ENCODE data around the gene NUDT9.
"Not testable (repeated sequence)": the region's sequence is repeated elsewhere in the genome, so short reads cannot be mapped to it uniquely, and the experiment has no call there.

The NUDT9 gene

DNA sequence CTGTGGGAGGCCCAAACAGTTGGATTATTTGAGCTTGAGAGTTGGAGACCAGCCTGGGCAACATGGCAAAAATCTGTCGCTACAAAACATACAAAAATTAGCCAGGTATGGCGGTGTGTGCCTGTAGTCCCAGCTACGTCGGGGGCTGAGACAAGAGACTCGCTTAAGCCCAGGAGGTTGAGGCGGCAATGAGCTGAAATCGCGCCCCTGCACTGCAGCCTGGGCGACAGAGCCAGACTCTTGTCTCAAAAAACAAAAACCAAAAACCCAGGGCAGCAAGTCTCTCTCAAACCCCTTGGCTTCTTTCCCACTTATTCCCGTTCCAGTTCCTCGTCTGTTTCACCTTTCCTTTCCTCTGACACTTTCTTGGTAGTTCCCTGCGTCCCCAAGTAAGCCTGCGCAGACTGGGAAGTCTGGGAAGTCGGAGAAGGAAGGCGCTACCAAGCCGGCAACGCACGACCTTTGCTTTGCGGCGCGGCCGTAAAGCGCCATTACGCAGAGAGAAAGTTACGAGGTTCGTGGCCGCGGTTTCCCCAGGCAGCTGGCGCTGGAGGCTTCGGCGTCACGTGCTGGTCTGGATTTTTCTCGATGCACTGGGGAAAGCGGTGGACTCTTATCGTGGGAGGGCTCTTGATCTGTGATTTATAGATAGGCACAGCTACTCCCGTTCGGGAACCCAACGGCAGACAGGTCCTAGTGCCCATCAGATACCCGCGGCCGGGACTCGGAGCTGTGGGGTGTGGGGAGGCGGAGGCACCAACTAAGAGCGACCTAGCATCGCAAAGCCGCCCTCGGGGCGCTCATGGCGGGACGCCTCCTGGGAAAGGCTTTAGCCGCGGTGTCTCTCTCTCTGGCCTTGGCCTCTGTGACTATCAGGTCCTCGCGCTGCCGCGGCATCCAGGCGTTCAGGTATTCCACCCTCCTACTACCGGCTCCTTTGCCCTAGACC lies at the start of gene NUDT9:
Gene NUDT9 (plus strand): TSS at position 470 of the 949 bp plus-strand sequence. CDS start 333 bp downstream, at position 803.
- peak; percentile 91 to 92 for DNase-seq (ENCODE audit: low read depth in 2 of 2)

DNA sequence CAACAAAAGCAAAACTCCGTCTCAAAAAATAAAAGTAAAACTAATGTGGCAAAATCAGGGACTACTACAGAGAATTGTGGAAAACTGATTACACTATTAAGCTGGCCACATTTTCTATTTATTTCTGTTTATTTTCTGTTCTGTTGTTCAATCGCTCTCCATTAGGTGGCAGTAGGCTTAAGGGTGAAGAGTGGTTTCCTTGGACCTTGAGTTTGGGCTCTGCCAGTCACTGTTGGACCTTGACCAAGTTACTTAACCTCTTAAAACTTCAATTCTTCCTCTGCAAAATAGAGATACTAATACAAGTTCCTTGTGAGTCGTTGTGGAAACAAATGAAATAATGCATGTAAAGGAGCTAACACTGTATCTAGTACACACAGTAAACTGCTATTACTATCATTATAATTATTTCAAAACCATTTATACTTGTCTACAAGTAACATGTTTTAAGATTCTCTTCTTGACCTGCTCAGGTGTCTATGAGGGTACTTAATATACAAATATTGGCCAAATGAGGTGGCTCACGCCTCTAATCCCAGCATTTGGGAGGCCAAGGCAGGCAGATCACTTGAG lies 46.6 kb upstream of the NUDT9 start:
- peak; percentile 51 to 56 for DNase-seq (ENCODE audit: low read depth in 2 of 2)

DNA sequence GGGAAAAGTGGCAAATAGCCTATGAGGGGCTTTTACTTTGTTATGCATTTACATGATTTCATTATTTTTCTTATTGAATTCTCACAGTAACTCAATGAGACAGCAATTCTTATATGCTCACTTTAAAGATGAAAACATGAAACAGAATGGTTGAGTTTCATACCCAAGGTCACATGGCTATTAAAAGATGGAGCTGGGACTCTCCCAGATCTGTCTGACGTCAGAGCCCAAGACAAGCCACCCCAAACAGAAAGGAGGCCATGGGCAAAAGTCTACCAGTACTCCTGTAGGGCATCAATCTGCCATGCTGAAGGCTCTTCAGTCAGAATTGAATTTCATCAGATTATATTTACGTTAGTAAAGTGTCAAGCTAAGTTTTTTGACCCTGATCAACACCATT lies 44.6 kb upstream of the NUDT9 start:
- no peak for DNase-seq (ENCODE audit: low read depth in 2 of 2)

DNA sequence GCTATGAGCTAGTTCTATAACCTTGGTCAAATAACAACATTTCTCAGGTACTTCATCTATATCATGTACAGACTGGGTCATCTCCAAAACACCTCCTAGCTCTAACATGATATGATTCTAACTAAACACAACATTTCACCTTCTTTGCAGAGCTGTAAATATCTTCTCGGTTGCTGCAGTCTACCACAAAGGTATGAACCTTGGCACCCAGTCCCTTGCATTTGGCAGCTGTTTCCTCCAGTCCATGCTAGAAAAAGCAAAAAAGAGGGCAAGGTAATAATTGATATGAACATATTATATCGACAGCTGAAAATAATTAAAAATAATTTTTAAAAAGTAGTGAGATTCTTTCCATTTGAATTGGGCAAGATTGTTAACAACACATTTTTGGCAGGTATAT lies 40.3 kb upstream of the NUDT9 start:
- DNase-seq (ENCODE audit: low read depth in 2 of 2): no peak

DNA sequence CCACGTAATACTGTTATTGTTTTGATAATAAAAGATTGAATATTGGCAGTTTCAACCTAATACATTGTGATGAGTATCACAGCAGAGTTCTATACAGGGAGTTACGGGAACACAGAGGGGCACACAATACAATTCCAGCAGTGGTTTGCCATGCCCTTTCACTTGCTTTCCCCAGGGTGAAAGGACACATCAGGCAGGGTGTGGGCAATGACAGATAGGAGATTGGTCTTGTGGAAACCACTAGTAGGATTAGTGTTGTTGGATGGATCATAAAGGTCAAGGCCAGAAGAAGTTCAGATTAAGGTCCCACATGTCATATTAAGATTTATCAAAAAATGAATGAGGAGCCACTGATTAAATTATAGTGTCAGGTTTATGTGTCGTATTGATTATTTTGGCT lies 39.4 kb upstream of the NUDT9 start:
- no peak for DNase-seq (ENCODE audit: low read depth in 2 of 2)

DNA sequence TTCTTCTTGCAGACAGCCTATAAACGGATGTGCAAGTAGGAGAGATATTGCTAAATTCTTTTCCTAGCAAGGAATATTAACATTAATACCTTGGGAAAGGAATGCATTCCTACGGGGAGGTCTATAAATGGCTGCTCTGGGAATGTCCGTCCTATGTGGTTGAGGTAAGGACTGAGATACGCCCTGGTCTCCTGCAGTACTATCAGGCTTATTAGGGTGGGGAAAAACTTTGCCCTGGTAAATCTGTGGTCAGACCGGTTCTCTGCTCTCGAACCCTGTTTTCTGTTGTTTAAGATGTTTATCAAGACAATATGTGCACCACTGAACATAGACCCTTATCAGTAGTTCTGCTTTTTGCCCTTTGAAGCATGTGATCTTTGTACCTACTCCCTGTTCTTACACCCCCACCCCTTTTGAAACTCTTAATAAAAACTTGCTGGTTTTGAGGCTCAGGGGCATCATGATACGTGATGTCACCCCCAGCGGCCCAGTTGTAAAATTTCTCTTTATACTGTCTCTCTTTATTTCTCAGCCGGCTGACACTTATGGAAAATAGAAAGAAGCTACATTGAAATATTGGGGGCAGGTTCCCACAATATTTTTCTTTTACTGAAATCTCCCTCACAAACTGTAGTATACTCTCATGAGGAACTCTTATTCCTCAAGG lies 37.8 kb upstream of the NUDT9 start:
- not testable (repeated sequence) for DNase-seq (ENCODE audit: low read depth in 2 of 2)

GRCh38 chr4:87387237-87387636 lies 35.1 kb upstream of the NUDT9 start:
- no peak for DNase-seq (ENCODE audit: low read depth in 2 of 2)

- no peak for DNase-seq (ENCODE audit: low read depth in 2 of 2)
Observed at GRCh38 chr4:87388901-87389300, 33.5 kb upstream of the NUDT9 start.

- not testable (repeated sequence) for DNase-seq (ENCODE audit: low read depth in 2 of 2)
Observed at GRCh38 chr4:87390055-87390454, 32.3 kb upstream of the NUDT9 start.

DNA sequence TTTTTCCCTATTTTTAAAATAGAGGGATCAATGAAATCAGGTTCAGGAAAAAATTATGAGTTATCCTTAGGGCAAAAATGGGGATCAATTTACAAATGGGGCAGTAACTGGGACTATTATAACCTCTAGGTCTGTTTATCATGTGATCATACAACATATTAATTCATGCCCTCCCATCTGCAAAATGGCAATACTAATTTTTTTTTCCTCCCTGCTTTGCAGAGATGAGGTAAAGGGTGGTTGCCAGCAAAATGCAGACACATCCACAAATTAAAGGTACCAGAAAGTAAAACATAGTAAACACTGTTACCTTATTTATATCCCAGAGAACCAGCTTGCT lies 31.9 kb upstream of the NUDT9 start:
- DNase-seq (ENCODE audit: low read depth in 2 of 2): no peak

GRCh38 chr4:87390891-87391575 lies 31.3 kb upstream of the NUDT9 start, which contains the start of gene HSD17B11:
HSD17B11 (minus strand) TSS chr4:87391188; CDS start chr4:87391070, 118 bp downstream.
- DNase-seq (ENCODE audit: low read depth in 2 of 2): peak; percentile 83 to 86

- DNase-seq (ENCODE audit: low read depth in 2 of 2): no peak
Observed at GRCh38 chr4:87391576-87392054, 30.8 kb upstream of the NUDT9 start.

DNA sequence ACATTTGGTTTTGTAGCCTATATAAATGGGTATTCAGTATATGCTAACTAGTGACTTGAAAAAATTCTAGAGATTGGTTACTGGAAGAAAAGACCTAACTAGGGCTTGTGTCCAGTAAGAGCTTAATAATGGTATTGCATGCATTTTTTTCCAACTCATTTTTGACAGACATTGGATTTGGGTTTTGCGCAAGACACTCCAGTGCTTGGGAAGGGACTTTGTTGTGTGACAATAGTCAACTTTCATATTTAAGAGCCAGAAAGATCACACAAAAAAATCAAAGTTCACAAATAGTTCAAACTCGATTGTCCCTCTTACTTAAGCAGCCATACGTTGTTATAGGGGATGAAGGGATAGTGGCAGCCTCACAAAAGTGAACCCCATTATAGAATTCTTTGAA lies 30.2 kb upstream of the NUDT9 start:
- DNase-seq (ENCODE audit: low read depth in 2 of 2): no peak

GRCh38 chr4:87395073-87395472 lies 27.3 kb upstream of the NUDT9 start:
- DNase-seq (ENCODE audit: low read depth in 2 of 2): not testable (repeated sequence)

- not testable (repeated sequence) for DNase-seq (ENCODE audit: low read depth in 2 of 2)
Observed at GRCh38 chr4:87395851-87396250, 26.5 kb upstream of the NUDT9 start.

DNA sequence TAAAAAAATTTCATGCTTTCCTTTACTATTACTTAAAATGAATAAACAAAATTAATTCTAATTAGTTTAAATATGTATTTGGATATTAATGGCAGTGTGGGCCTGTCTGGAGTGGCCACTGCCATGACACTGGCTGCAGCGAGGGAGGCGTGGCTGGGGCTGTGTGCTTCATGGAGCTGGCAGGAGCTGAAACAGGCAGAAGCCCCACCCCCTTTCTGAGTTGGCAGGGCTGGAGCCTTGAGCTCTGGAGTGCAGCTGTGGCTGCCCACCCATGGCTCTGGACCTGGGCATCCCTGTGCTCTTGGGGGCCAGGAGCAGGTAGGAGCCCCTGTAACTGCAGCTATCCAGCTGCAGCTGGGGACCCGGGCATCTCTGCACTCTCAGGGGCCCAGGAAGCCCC lies 23.2 kb upstream of the NUDT9 start:
- DNase-seq (ENCODE audit: low read depth in 2 of 2): no peak

DNA sequence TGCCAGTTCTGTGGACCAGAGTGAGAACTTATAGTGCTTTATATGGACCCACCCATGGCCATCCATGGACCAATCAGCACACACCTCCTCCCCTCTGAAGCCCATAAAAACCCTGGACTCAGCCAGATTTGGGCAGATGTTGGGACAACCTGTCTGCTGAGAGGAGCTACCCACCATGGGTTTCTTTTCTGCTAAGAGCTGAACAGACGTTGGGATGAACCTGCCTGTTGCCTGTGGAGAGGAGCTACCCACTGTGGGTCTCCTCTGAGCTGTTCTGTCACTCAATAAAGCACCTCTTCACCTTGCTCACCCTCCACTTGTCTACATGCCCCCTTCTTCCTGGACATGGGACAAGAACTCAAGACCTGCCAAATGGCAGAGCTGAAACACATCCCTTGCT lies 22.4 kb upstream of the NUDT9 start:
- no peak for DNase-seq (ENCODE audit: low read depth in 2 of 2)

GRCh38 chr4:87403732-87404131 lies 18.6 kb upstream of the NUDT9 start:
- DNase-seq (ENCODE audit: low read depth in 2 of 2): not testable (repeated sequence)

- DNase-seq (ENCODE audit: low read depth in 2 of 2): no peak
Observed at GRCh38 chr4:87405211-87405820, 17.1 kb upstream of the NUDT9 start.

- no peak for DNase-seq (ENCODE audit: low read depth in 2 of 2)
Observed at GRCh38 chr4:87406462-87406861, 15.9 kb upstream of the NUDT9 start.

GRCh38 chr4:87406902-87407301 lies 15.5 kb upstream of the NUDT9 start:
- not testable (repeated sequence) for DNase-seq (ENCODE audit: low read depth in 2 of 2)

All from fibroblast of skin of left quadriceps (primary cell).